Neutrophil (primary cell): Measurements from ENCODE around the gene CD163.

Source experiments
- H3K27ac ChIP-seq: fragments of 200-600 bp; sonication (generic); 2 replicates; pipeline ENCODE4 v1.5.1; 2016; ENCODE audit warnings: mild to moderate bottlenecking, moderate library complexity
- H3K27me3 ChIP-seq: fragments of 200-600 bp; sonication (generic); 2 replicates; pipeline ENCODE4 v1.6.0; 2016; ENCODE audit warnings: mild to moderate bottlenecking
- H3K36me3 ChIP-seq: fragments of 200-600 bp; sonication (generic); 2 replicates; pipeline ENCODE4 v1.5.1; 2017
- H3K4me1 ChIP-seq, 2 experiments: fragments of 200-600 bp in 1 of 2; sonication (generic) in 1 of 2; 1 replicate in 1 of 2; 2 replicates in 1 of 2; pipeline versions ENCODE4 v1.5.1 to v1.6.1; 2013 to 2016; ENCODE audit warnings: low read depth in 1 of 2, low read length in 1 of 2, mild to moderate bottlenecking in 1 of 2, moderate library complexity in 1 of 2; ENCODE audit not compliant: control insufficient read depth in 1 of 2, insufficient read depth in 1 of 2
- H3K4me3 ChIP-seq, 2 experiments: fragments of 200-600 bp in 1 of 2; sonication (generic) in 1 of 2; 1 replicate in 1 of 2; 2 replicates in 1 of 2; pipeline ENCODE4 v1.5.1; 2013 to 2016; ENCODE audit warnings: low read depth in 1 of 2, low read length in 1 of 2, mild to moderate bottlenecking in 1 of 2, moderate library complexity in 1 of 2
- H3K9me3 ChIP-seq: fragments of 200-600 bp; sonication (generic); 2 replicates; pipeline ENCODE4 v1.5.1; 2016
- TF ChIP-seq, protein P1 (sequence below): fragments of 200-600 bp; sonication (generic); IDR thresholded peaks from 2 replicates; pipeline ENCODE4 v1.5.1; 2016; ENCODE audit warnings: antibody characterized with exemption

CD163 gene

DNA sequence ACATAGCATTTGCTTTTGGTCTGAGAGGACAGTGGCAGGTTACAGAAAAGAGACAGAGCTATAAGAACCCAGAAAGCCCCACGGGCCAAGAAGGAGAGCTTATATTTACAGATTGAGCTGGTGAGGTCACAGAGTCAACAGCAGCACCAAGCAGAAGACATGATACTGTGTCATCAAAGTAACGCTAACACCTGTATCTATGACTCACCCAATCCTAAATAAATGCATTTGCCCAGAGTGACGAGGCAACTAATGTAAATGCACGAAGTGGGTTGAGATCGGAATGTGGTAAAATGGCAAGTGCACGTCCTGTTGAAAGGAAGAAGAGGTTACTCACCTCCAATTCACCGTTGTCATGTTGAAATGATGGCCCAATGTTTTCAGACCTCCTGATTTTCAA is 52.9 kb downstream of the CD163 start:
- no peaks in the 10 kb centered on the region for H3K36me3 ChIP-seq
- H3K9me3 ChIP-seq, result no peaks in the 10 kb centered on the region
- H3K4me3 ChIP-seq, result no peak overlapping the region
- TF ChIP-seq, protein P1, sequence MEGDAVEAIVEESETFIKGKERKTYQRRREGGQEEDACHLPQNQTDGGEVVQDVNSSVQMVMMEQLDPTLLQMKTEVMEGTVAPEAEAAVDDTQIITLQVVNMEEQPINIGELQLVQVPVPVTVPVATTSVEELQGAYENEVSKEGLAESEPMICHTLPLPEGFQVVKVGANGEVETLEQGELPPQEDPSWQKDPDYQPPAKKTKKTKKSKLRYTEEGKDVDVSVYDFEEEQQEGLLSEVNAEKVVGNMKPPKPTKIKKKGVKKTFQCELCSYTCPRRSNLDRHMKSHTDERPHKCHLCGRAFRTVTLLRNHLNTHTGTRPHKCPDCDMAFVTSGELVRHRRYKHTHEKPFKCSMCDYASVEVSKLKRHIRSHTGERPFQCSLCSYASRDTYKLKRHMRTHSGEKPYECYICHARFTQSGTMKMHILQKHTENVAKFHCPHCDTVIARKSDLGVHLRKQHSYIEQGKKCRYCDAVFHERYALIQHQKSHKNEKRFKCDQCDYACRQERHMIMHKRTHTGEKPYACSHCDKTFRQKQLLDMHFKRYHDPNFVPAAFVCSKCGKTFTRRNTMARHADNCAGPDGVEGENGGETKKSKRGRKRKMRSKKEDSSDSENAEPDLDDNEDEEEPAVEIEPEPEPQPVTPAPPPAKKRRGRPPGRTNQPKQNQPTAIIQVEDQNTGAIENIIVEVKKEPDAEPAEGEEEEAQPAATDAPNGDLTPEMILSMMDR, result no peak
- no peaks in the 10 kb centered on the region for H3K27me3 ChIP-seq
- peaks cover 0 to 3% of the 10 kb centered on the region in 2 experiments for H3K4me1 ChIP-seq
- no peak overlapping the region for H3K27ac ChIP-seq

DNA sequence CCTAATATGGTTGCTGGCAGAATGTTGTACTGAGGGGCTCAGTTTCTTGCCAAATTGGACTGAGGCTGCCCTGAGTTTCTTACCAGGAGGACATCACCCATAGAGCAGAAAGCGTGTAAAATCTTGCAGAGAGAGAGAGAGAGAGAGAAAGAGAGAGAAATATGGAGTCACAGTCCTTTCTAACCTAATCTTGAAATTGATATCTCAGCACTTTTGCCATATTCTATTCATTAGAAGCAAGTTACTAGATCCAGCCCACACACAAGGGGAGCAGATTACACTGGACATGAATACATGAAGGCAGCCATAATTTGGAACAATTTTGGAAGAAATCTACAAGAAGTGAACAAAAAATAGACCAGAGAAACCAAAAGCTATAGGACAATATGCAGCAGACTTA is 55.5 kb downstream of the CD163 start:
- no peaks in the 10 kb centered on the region for H3K36me3 ChIP-seq
- no peak overlapping the region for H3K27ac ChIP-seq
- no peaks in the 10 kb centered on the region for H3K9me3 ChIP-seq
- H3K4me1 ChIP-seq, result peaks cover 6 to 7% of the 10 kb centered on the region in 2 experiments
- TF ChIP-seq, protein P1, result no peak
- peaks cover 1% of the 10 kb centered on the region for H3K27me3 ChIP-seq
- H3K4me3 ChIP-seq, result no peak overlapping the region

DNA sequence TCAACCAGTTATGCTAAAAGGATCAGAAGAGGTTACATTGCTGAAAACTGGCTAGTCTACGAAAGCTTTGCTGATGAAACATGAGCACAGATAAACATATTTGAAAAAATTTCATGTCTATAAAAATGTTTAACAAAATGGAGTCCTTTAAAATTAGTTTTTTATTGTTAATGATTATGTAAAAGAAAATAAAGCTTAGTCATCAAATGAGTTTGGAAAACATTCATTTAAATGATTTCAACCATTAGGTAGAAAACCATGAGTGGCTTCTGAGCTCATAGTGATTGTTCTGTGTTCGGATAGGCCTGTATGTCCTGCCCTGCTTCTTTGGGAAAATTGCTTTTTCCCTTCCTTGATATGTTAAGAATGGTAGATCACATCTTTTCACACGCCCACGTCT is 59.0 kb downstream of the CD163 start:
- no peak overlapping the region for H3K27ac ChIP-seq
- peaks cover 37% of the 10 kb centered on the region for H3K27me3 ChIP-seq
- TF ChIP-seq, protein P1, result no peak
- H3K9me3 ChIP-seq, result no peaks in the 10 kb centered on the region
- no peak overlapping the region for H3K4me3 ChIP-seq
- H3K4me1 ChIP-seq, result peaks cover 7 to 11% of the 10 kb centered on the region in 2 experiments
- no peaks in the 10 kb centered on the region for H3K36me3 ChIP-seq

DNA sequence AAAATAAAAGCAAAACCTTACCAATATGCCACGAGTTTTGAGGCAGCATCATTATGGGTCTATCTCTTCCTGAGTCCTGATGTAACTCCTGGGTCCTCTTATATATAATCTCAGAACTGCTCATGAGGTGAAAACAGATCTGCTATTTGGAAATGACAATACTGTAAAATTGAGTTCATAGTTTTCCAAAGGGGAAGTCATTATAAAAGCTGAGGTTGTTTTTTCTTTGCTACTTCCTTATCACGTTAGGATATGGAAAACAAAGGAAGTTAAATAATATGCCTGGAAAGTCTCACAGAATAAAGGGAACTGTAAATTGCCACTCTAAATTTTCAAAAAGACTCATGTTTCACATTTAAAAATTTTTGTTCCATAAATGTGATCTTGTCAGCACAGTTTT is 59.5 kb downstream of the CD163 start, which contains the start of gene CD163L1:
Gene CD163L1, minus strand, starts transcription at position 78 of the 400 bp plus-strand sequence. Its CDS starts 26 bp downstream, at position 52.
- TF ChIP-seq, protein P1, result no peak
- no peak within 1 kb of the TSS for H3K4me3 ChIP-seq

DNA sequence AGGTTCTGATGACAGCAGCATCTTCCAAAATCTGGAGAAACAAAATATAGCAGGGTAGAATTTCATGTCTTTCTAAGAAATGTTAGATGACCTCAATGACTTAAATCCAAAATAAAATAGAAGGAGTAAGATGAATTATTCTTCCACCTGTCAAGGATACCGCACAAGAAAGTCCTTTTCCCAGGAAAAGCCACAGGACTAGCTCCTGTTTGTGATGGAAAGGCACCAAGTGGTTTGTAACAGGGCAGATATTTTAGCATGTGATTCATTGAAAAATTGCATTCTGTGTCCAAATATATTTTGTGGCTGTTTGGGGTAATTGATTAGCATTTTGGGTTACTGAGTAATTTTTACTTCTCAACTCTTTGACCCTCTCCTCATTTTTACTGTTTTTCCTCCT is 62.4 kb downstream of the CD163 start:
- Histone ChIP-seq H3K27me3 (peaks cover 60% of the 10 kb centered on the region), H3K4me3 (no peak overlapping the region), H3K4me1 (peaks cover 7 to 11% of the 10 kb centered on the region in 2 experiments), H3K9me3 (no peaks in the 10 kb centered on the region), H3K27ac (no peak overlapping the region), H3K36me3 (no peaks in the 10 kb centered on the region)
- TF ChIP-seq, protein P1, result no peak

More for the DNA sequence above, 59.5 kb downstream of the CD163 start, which contains the start of gene CD163L1:
- Histone ChIP-seq H3K36me3 (no peaks in the 10 kb centered on the region), H3K27me3 (peaks cover 42% of the 10 kb centered on the region), H3K4me1 (peaks cover 7 to 11% of the 10 kb centered on the region in 2 experiments), H3K9me3 (no peaks in the 10 kb centered on the region), H3K27ac (no peak within 1 kb of the TSS)
